SW 1271 (cell line): ENCODE data around the gene GPR173.

Experiments
- DNase-seq, 2 experiments: peaks; one replicate each; lab custom pipeline; 2025; lab: John Stamatoyannopoulos, UW

The GPR173 gene

DNA sequence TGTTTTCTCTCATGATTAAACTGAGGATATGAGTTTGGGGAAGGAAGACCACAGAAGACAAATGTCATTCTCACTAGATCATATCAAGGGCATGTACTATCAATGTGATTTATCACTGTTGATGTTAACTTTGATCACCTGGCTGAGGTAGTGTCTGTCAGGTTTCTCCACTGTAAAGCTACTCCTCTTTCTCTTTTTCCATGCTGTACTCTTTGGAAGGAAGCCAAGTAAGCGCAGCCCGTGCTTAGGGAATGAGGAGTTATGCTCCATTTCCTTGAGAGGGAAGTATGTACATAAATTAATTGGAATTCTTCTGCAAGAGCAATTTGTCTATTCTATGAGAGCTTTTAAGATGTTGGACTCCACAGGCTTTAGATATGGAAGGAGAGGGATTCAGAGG is 41.3 kb downstream of the GPR173 start:
- no peak for DNase-seq

DNA sequence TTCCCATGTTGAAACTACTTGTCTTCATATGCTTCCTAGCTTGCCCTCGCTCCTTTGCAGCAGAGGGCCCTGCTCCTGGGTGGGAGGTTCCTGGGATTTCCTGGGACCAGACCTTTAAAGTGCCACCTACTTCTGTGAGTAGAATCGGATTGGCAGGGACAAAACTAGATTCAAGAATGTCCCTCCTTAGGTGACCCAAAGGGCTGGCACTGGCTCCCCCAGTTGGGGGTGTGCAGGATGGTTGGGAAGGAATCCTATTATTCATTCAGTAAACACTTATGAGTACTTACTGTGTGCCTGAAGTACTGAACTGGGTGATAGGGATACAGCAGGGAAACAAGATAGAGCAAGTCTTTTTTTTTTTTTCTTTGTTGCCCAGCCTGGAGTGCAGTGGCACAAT is 42.8 kb downstream of the GPR173 start:
- no peak for DNase-seq

DNA sequence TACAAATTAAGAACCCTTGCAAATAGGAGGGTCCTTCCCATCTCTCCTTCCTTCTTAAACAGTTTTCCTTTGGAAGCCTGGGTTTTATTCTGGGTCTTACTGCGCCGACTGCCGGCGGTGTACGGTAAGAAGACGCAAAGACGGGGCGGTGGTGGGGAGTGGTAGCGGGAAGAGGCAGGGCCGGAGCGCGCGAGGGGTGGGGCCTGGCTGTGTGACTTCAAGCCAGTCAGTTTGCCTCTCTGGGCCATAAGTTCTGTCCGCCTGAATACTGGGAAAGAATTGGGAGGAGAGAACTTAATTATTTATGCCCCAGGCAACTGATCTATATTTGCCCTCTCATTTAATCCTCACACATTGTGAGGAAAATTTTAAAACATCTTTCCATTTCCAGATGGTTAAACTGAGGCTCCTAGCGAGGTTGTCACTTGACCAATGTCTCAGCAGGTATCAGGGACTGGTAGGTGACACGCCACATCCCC is 44.6 kb downstream of the GPR173 start:
- DNase-seq = peak; percentile 25 to 47

DNA sequence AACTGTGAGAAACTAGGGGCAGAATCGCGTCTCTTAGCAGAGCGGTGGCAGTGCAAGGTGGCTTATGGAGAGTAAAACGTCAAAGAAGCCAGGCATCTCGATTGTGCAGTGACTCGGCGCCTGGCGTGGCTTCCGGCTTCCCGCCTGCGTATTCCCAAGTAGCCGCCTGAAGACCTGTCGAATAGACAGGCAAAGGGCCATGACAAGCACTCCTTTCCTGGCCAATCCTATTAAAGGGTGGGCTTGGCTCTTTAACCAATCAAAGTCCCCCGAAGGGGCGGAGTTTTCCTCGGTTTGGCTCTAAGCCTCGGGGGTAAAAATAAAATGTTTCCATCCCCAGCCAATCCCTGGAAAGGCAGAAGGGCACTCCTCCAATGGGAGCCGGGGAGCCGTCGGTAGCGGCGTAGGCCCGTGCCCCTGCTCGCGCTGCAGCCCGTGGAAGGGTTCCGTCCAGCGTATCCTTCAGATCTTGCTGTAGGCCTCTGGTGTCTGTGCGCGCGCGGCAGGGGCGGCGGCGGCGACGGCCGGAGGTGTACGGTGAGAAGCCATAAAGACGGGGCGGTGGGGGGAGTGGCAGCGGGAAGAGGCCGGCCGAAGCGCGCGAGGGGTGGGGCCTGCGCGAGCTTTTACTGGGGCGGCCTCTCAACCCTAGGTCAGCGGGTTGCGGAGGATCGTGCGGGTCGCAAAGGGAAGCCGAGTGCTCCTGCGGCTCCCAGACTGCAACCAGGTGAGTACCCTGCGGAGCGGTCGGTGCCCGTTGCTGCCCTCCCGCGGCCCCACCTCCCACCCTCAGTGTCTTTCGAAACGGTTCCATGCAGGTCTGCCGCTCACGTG is 45.4 kb downstream of the GPR173 start, which contains the start of gene KANTR:
KANTR (plus strand) TSS at position 395 of the 834 bp plus-strand sequence. CDS start 30,131 bp downstream, outside the sequence.
- peak; percentile 72 to 79 for DNase-seq

DNA sequence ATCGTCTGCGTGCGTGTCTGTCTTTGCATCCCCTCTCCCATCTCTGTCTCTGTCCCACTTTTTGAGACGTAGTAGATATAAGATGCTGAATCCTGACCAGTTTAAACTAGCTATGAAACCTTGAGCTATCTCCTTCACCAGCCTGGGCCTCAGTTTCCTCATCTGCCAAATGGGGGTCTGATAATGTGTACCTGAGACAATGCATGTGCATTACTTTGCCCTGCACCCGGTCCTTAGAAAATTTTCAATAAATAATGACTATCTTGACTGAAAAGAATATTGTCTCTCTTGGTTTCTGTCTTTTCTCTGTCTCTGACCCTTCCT is 46.0 kb downstream of the GPR173 start:
- no peak for DNase-seq

- no peak for DNase-seq
Measured at GRCh38 chrX:53095796-53096195, 47.2 kb downstream of the GPR173 start.

DNA sequence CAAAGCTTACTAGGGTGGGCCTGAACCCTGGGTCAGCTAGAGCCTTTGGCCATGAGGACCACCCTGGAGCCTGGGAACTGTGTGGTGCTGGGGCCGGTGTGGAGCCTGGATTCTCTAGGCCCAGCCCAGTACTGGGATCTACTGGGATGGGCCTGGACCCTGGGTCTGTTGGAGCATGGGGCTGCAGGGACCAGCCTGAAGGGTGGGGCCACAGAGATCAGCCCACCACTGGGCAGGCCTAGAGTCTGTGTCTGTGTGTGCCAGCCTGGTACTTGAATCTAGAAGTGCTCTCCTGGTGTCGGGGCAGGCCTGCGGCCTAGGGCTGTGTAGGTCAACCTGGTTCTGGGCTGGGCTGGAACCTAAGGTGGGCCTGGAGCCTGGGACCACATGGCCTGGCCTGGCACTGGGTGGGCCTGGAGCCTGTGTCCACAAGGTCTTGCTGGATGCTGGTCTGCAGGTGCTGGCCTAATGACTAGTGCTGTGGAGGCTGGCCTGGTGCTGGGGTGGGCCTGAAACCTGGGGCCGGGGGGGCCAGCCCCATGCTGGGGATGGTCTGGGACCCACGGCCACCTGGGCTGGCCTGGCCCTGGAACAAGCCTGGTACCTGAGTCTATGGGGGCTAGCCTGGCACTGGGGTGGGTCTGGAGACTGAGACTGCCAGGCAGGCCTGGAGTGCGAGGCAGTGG is 66.4 kb downstream of the GPR173 start:
- no peak for DNase-seq

- no peak for DNase-seq
Measured at GRCh38 chrX:53115550-53115874, 66.9 kb downstream of the GPR173 start.

- no peak for DNase-seq
Measured at GRCh38 chrX:53116101-53116500, 67.5 kb downstream of the GPR173 start.

- no peak for DNase-seq
Measured at GRCh38 chrX:53122013-53122412, 73.4 kb downstream of the GPR173 start.

DNA sequence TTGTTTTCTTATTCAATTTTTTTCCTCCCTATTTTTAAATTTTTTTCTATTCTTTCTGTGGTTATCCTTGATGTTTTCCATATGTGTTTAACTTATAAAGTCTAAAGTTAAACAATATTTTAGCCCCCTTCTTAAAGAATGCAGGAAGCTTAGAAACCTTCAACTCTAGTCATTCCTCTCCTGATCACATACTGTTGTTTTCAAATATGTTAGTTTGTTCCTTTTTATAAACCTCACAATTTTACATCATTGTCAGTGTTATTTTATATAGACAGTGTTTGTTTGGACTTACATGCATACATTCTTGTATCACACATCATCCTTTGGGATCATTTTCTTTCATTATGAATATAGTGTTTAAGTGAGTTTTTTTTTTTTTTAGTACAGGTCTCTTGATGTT is 76.9 kb downstream of the GPR173 start:
- DNase-seq = no peak

DNA sequence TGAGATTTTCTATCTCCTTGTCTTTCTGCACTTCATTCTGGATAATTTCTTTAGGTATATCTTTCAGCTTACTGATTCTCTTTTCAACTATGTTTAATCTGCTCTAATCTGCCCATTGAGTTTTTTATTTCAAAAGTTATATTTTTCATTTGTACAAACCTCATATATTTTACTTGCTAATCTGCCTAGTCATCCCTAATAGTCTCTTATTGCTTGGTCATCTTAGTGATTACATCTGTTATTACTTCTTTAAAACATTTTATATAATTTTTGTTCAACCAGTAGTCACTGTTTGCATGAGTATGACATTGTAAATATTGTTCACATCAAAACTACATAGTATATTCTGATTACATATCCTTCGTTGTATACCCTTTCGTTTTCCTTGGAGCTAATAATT is 77.8 kb downstream of the GPR173 start:
- DNase-seq = no peak

DNA sequence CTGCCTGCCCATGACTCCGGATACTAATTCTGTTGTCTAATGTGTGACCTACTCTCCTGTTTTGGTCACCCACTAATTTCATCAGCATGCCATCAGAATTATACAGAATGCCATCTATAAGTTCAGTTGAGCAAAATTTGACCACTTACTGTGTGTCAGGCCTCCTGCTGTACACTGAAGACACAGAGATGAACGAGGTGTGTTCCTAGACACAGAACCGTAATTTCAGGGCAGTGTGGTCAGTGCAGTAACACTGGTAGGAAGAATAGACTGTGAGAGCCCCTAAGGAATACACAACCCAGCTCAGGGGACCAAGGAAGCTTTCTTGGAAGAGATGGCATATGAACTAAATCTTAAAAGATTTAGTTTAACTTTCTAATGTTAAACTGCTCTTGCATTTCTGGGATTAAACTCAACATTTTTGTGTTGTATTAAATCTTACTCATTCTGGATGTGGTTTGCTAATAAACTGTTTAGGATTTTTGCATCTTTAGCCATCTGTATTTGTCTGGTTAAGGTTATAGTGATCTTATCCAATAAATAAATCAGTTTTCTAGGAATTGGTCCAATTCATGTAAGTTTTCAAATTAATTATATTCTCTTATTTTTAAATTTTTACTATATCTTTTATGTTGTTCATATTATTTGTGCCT is 79.6 kb downstream of the GPR173 start:
- DNase-seq = no peak
